Neuronal stem cell (in vitro differentiated cells): ENCODE data around the gene CPSF4.

Experiments used
- DNase-seq: peaks from one replicate; pipeline ENCODE4 v3.0.0-alpha.2; 2013; ENCODE audit warnings: low spot score
- H2AFZ ChIP-seq: one replicate; pipeline ENCODE4 v1.6.1; 2013; ENCODE audit warnings: mild to moderate bottlenecking, low read length, inconsistent platforms
- H2AK5ac ChIP-seq: 2 replicates; pipeline ENCODE4 v1.6.1; 2013; ENCODE audit warnings: low read depth, mild to moderate bottlenecking, inconsistent platforms, low read length, moderate library complexity, mixed read lengths
- H2BK120ac ChIP-seq: 2 replicates; pipeline ENCODE4 v1.6.1; 2013; ENCODE audit warnings: low read depth, mild to moderate bottlenecking, inconsistent platforms, low read length, moderate library complexity, mixed read lengths
- H2BK12ac ChIP-seq: one replicate; pipeline ENCODE4 v1.6.1; 2013; ENCODE audit warnings: low read length, inconsistent platforms
- H2BK15ac ChIP-seq: 2 replicates; pipeline ENCODE4 v1.6.1; 2013; ENCODE audit warnings: mild to moderate bottlenecking, low read length, inconsistent platforms, mixed read lengths
- H2BK5ac ChIP-seq: one replicate; pipeline ENCODE4 v1.6.1; 2013; ENCODE audit warnings: inconsistent platforms, mild to moderate bottlenecking, low read length, moderate library complexity
- H3K14ac ChIP-seq: one replicate; pipeline ENCODE4 v1.6.1; 2013; ENCODE audit warnings: low read length, inconsistent platforms
- H3K18ac ChIP-seq: 2 replicates; pipeline ENCODE4 v1.6.1; 2013; ENCODE audit warnings: low read length, inconsistent platforms
- H3K23ac ChIP-seq: 2 replicates; pipeline ENCODE4 v1.6.1; 2013; ENCODE audit warnings: low read depth, mild to moderate bottlenecking, mixed read lengths, low read length, inconsistent platforms; ENCODE audit not compliant: poor library complexity
- H3K27ac ChIP-seq: replicated peaks from 3 replicates; pipeline ENCODE4 v1.5.1; 2013; ENCODE audit warnings: low read length, inconsistent platforms
- H3K27me3 ChIP-seq, 3 experiments: 2 replicates each; pipeline ENCODE4 v1.6.1; 2013; ENCODE audit warnings: low read length in 3 of 3, mild to moderate bottlenecking in 2 of 3, inconsistent platforms in 1 of 3, low read depth in 1 of 3, mixed read lengths in 1 of 3, moderate library complexity in 1 of 3; ENCODE audit not compliant: control insufficient read depth in 3 of 3, insufficient read depth in 3 of 3
- H3K36me3 ChIP-seq, 2 donors: replicated peaks in 1 of 2; 2 replicates each; pipeline ENCODE4 v1.6.1; 2013; ENCODE audit warnings: low read length in 2 of 2; ENCODE audit not compliant: control insufficient read depth in 2 of 2, insufficient read depth in 2 of 2
- H3K4ac ChIP-seq: 2 replicates; pipeline ENCODE4 v1.6.1; 2013; ENCODE audit warnings: inconsistent platforms, mild to moderate bottlenecking, low read length, moderate library complexity
- H3K4me1 ChIP-seq, 2 donors: 1 replicate in 1 of 2; 2 replicates in 1 of 2; pipeline ENCODE4 v1.6.1; 2013; ENCODE audit warnings: low read length in 2 of 2, low read depth in 1 of 2; ENCODE audit not compliant: control insufficient read depth in 2 of 2, insufficient read depth in 1 of 2
- H3K4me2 ChIP-seq: one replicate; pipeline ENCODE4 v1.6.1; 2013; ENCODE audit warnings: mild to moderate bottlenecking, low read length, inconsistent platforms; ENCODE audit not compliant: insufficient read depth, poor library complexity, severe bottlenecking
- H3K4me3 ChIP-seq, 2 donors: 2 replicates each; pipeline ENCODE4 v1.5.1; 2013; ENCODE audit warnings: low read length in 2 of 2, mild to moderate bottlenecking in 2 of 2, inconsistent platforms in 1 of 2, moderate library complexity in 1 of 2
- H3K79me1 ChIP-seq: one replicate; pipeline ENCODE4 v1.6.1; 2013; ENCODE audit warnings: low read depth, mild to moderate bottlenecking, inconsistent platforms, low read length, moderate library complexity
- H3K9ac ChIP-seq: one replicate; pipeline ENCODE4 v1.6.1; 2013; ENCODE audit warnings: mild to moderate bottlenecking, low read depth, low read length, inconsistent platforms; ENCODE audit not compliant: poor library complexity
- H3K9me3 ChIP-seq, 2 donors: replicated peaks in 1 of 2; 2 replicates each; pipeline versions ENCODE3 to v1.6.1; 2013; ENCODE audit warnings: low read length in 2 of 2, mild to moderate bottlenecking in 2 of 2, inconsistent platforms in 1 of 2, low read depth in 1 of 2, mixed read lengths in 1 of 2, moderate library complexity in 1 of 2; ENCODE audit not compliant: control insufficient read depth in 2 of 2, insufficient read depth in 1 of 2
- H4K8ac ChIP-seq: one replicate; pipeline ENCODE4 v1.6.1; 2013; ENCODE audit warnings: low read depth, mild to moderate bottlenecking, inconsistent platforms, low read length, moderate library complexity
- H4K91ac ChIP-seq: one replicate; pipeline ENCODE4 v1.6.1; 2013; ENCODE audit warnings: low read length, low read depth, mild to moderate bottlenecking, inconsistent platforms; ENCODE audit not compliant: poor library complexity
- WGBS, 2 donors: extraction: QIAGEN DNeasy Blood & Tissue Kit; methylation state at CpG; one replicate each; pipeline ENCODE4 v1.1.7; 2013; ENCODE audit warnings: missing lambda C conversion rate in 2 of 2, mixed read lengths in 1 of 2; ENCODE audit not compliant: insufficient read length in 2 of 2, insufficient replicate concordance in 1 of 2; ENCODE audit errors: extremely low coverage in 2 of 2; 5-methylcytosine and 5-hydroxymethylcytosine counted together

CPSF4 gene

DNA sequence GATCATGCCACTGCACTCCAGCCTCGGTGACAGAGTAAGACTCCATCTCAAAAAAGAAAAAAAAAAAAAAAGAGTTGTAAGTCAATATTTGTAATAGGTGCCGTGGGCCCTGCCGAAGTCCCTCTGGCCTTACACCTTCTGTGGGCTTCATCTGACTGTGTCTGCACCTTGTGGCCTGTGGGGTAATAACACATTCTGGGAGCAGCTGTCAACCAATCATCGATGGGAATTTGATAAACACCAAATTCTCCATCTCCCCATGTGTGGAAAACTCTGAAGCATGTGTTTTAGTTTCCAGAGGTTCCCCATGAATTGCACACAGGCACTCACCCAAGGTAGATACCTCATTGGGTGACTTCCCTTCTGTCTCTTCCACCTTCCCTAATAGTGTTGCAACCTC is 50.5 kb downstream of the CPSF4 start:
- no peak overlapping the region for H3K4ac ChIP-seq
- no peak overlapping the region for H4K91ac ChIP-seq
- no peak overlapping the region for H2AK5ac ChIP-seq
- no peak for DNase-seq
- H3K18ac ChIP-seq = no peak overlapping the region
- no peak overlapping the region for H3K4me3 ChIP-seq
- WGBS, 2 donors = no CpG with 5 or more reads among the region's 4 CpGs
- no peak overlapping the region for H3K27ac ChIP-seq
- no peak overlapping the region for H4K8ac ChIP-seq
- no peaks in the 10 kb centered on the region for H3K79me1 ChIP-seq
- no peaks in the 10 kb centered on the region for H3K4me1 ChIP-seq
- H3K14ac ChIP-seq = no peak overlapping the region
- no peak overlapping the region for H2AFZ ChIP-seq
- peaks cover 13 to 58% of the 10 kb centered on the region in 2 donors for H3K36me3 ChIP-seq
- H3K23ac ChIP-seq = no peak overlapping the region
- H3K27me3 ChIP-seq = no peaks in the 10 kb centered on the region
- peaks cover 12 to 16% of the 10 kb centered on the region in 2 donors for H3K9me3 ChIP-seq
- no peak overlapping the region for H3K9ac ChIP-seq
- no peak overlapping the region for H2BK120ac ChIP-seq
- no peak overlapping the region for H2BK5ac ChIP-seq
- H2BK12ac ChIP-seq = no peak overlapping the region
- H2BK15ac ChIP-seq = no peak overlapping the region
- H3K4me2 ChIP-seq = no peak overlapping the region

DNA sequence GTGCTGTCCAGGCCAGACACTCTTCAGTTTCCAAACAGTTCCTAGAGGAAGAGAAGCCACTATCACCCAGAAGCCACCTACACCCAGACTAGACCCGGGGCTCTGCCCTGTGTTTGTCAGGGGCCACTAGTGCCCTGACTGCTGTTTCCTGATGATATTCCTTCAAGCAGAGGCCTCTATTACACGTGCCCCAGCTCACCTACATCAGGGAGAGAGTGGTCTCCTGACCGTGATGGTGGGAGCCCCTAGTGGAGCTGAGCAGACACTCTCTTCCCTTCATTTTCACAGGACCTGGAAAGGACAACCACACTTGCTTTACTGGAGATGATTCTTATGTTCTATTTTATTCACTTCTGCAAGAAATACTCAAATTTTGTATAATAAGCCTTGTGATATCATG is 52.1 kb downstream of the CPSF4 start:
- no peak for DNase-seq
- Histone ChIP-seq H2AK5ac (no peak overlapping the region), H3K36me3 (peaks cover 16 to 50% of the 10 kb centered on the region in 2 donors), H2BK15ac (no peak overlapping the region), H2BK5ac (no peak overlapping the region), H3K27me3 (no peaks in the 10 kb centered on the region), H3K9me3 (peaks cover 13 to 21% of the 10 kb centered on the region in 2 donors), H3K18ac (no peak overlapping the region), H2BK120ac (no peak overlapping the region), H4K8ac (no peak overlapping the region), H3K4me3 (no peak overlapping the region), H3K4me2 (no peak overlapping the region), H4K91ac (no peak overlapping the region), H3K27ac (no peak overlapping the region), H3K9ac (no peak overlapping the region), H3K79me1 (no peaks in the 10 kb centered on the region), H3K23ac (no peak overlapping the region), H2AFZ (no peak overlapping the region), H3K4ac (no peak overlapping the region), H2BK12ac (no peak overlapping the region), H3K4me1 (no peaks in the 10 kb centered on the region), H3K14ac (no peak overlapping the region)
- WGBS, 2 donors = no CpG with 5 or more reads among the region's 3 CpGs

GRCh38 chr7:99493823-99494222 is 55.1 kb downstream of the CPSF4 start:
- H3K4me3 ChIP-seq = no peak overlapping the region
- H2AK5ac ChIP-seq = no peak overlapping the region
- no peak overlapping the region for H4K91ac ChIP-seq
- H2BK5ac ChIP-seq = no peak overlapping the region
- H2BK15ac ChIP-seq = no peak overlapping the region
- no peak overlapping the region for H2BK12ac ChIP-seq
- peaks cover 6% of the 10 kb centered on the region for H3K79me1 ChIP-seq
- peaks cover 13 to 24% of the 10 kb centered on the region in 2 donors for H3K9me3 ChIP-seq
- H2AFZ ChIP-seq = no peak overlapping the region
- H2BK120ac ChIP-seq = no peak overlapping the region
- H3K4me1 ChIP-seq = peaks cover 6 to 7% of the 10 kb centered on the region in 2 donors
- no peak overlapping the region for H3K14ac ChIP-seq
- H3K18ac ChIP-seq = no peak overlapping the region
- no peaks in the 10 kb centered on the region for H3K27me3 ChIP-seq
- H3K36me3 ChIP-seq = peaks cover 16 to 58% of the 10 kb centered on the region in 2 donors
- H3K4me2 ChIP-seq = no peak overlapping the region
- WGBS, 2 donors = no CpG with 5 or more reads among the region's 6 CpGs
- no peak overlapping the region for H3K27ac ChIP-seq
- no peak for DNase-seq
- no peak overlapping the region for H3K23ac ChIP-seq
- no peak overlapping the region for H3K9ac ChIP-seq
- H4K8ac ChIP-seq = no peak overlapping the region
- H3K4ac ChIP-seq = no peak overlapping the region

DNA sequence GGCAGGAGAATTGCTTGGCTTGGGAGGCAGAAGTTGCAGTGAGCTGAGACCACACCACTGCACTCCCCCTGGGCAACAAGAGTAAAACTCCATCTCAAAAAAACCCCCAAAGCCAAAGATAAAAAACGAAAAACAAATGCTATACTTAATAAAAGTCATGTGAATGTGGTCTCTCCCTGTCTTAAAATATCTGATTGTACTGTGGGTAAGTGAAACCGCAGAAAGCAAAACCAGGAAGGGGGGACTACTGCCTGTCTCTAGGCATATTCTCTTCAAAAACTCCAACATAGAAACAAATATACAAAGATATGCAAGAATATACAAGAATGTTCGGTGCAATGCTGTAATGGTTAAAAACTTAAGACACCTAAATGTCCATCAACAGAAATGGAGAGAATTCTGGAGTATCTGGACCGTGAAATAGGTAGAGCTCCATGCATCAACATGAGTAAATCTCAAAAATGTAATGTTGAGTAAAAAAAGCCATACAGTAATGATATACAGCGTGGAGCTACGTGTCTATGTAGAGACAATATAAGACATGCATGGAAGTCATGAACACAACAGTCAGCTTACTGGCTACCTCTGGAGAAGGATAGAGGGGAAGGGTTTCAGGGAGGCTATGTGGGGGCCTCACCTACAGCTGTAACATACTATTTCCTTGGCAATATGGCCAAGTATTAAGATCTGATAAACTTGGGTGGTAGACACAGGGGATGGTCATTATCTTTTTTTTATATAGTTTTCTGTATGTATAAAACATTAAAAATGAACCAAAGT is 59.2 kb downstream of the CPSF4 start:
- H3K9ac ChIP-seq = no peak overlapping the region
- H3K27ac ChIP-seq = no peak overlapping the region
- H2BK15ac ChIP-seq = no peak overlapping the region
- peaks cover 12 to 45% of the 10 kb centered on the region in 2 donors for H3K36me3 ChIP-seq
- no peak overlapping the region for H2AFZ ChIP-seq
- H3K4me3 ChIP-seq = peak overlapping the region in 1 of 2 donors; percentile 84
- H2AK5ac ChIP-seq = no peak overlapping the region
- no peak overlapping the region for H2BK12ac ChIP-seq
- no CpG with 5 or more reads among the region's 6 CpGs for WGBS, 2 donors
- no peak overlapping the region for H3K18ac ChIP-seq
- H4K8ac ChIP-seq = no peak overlapping the region
- H4K91ac ChIP-seq = no peak overlapping the region
- H3K23ac ChIP-seq = no peak overlapping the region
- no peak overlapping the region for H3K14ac ChIP-seq
- no peak for DNase-seq
- no peak overlapping the region for H3K4me2 ChIP-seq
- peaks cover 10 to 21% of the 10 kb centered on the region in 2 donors for H3K9me3 ChIP-seq
- no peaks in the 10 kb centered on the region for H3K27me3 ChIP-seq
- H2BK5ac ChIP-seq = no peak overlapping the region
- peaks cover 7 to 8% of the 10 kb centered on the region in 2 donors for H3K4me1 ChIP-seq
- no peak overlapping the region for H3K4ac ChIP-seq
- no peak overlapping the region for H2BK120ac ChIP-seq
- peaks cover 10% of the 10 kb centered on the region for H3K79me1 ChIP-seq
